ENCODE results near the gene GPX3. TPM values are rescaled to one million over a fixed set of nuclear protein-coding genes. Genes with fewer than 3 reads are reported as not detected.

Gene GPX3
- total and polyA plus RNA-seq, 2 of the 13 experiments (the other 11 are each of a cell fraction or from before 2014, with no cell fraction given): 33.8 to 1,892 TPM

GRCh38 chr5:151041577-151042268 is 21.3 kb downstream of the GPX3 start (continued):
- no peak for TF ChIP-seq MYPOP (CRISPR knock-in tag; IDR thresholded peaks at IDR 0.05)
- TF ChIP-seq MTF1 (CRISPR knock-in tag; IDR thresholded peaks at IDR 0.05): no peak
- no peak for TF ChIP-seq NFKBIZ (CRISPR knock-in tag; IDR thresholded peaks at IDR 0.05)
- TF ChIP-seq ZNF614 (CRISPR knock-in tag; IDR thresholded peaks at IDR 0.05; ENCODE audit: borderline replicate concordance): no peak
- TF ChIP-seq ZNF550 (CRISPR knock-in tag; IDR thresholded peaks at IDR 0.05; ENCODE audit: borderline replicate concordance): no peak
- no peak for TF ChIP-seq UBTF (CRISPR knock-in tag; IDR thresholded peaks at IDR 0.05)
- no peak for TF ChIP-seq GMEB2 (CRISPR knock-in tag; IDR thresholded peaks at IDR 0.05; ENCODE audit: low read depth)
- TF ChIP-seq XRCC5 (optimal IDR thresholded peaks at IDR 0.05; ENCODE audit: low read length): no peak
